HG03457 (cell line): ENCODE results near the gene MGLL.

Experiments used
- ATAC-seq: cut with Tn5 transposase; IDR thresholded peaks from one replicate; pipeline ENCODE4 v1.9.1; 2021; ENCODE audit warnings: moderate number of reproducible peaks; ENCODE audit not compliant: unreplicated experiment

Gene MGLL

GRCh38 chr3:127743351-127744252, 78.7 kb downstream of the MGLL start:
- ATAC-seq, result no peak

- no peak for ATAC-seq
Measured at GRCh38 chr3:127742580-127742979, 79.7 kb downstream of the MGLL start.

- no peak for ATAC-seq
Measured at GRCh38 chr3:127741690-127742089, 80.6 kb downstream of the MGLL start.

- no peak for ATAC-seq
Measured at GRCh38 chr3:127741246-127741645, 81.1 kb downstream of the MGLL start.

- no peak for ATAC-seq
Measured at GRCh38 chr3:127740136-127740915, 82.0 kb downstream of the MGLL start.

GRCh38 chr3:127739347-127740135, 82.8 kb downstream of the MGLL start:
- ATAC-seq, result no peak

GRCh38 chr3:127738192-127738840, 84.0 kb downstream of the MGLL start:
- no peak for ATAC-seq

GRCh38 chr3:127736801-127737539, 85.3 kb downstream of the MGLL start:
- ATAC-seq, result no peak

- ATAC-seq, result peak; percentile 52
Measured at GRCh38 chr3:127735767-127736693, 86.3 kb downstream of the MGLL start.

- ATAC-seq, result no peak
Measured at GRCh38 chr3:127734754-127735473, 87.4 kb downstream of the MGLL start.

GRCh38 chr3:127734181-127734720, 88.1 kb downstream of the MGLL start:
- ATAC-seq, result no peak

GRCh38 chr3:127733781-127734180, 88.5 kb downstream of the MGLL start:
- ATAC-seq, result no peak

GRCh38 chr3:127732879-127733350, 89.4 kb downstream of the MGLL start:
- ATAC-seq, result no peak

GRCh38 chr3:127732303-127732702, 90.0 kb downstream of the MGLL start:
- ATAC-seq, result no peak

GRCh38 chr3:127731546-127732289, 90.6 kb downstream of the MGLL start:
- ATAC-seq, result no peak

- ATAC-seq, result no peak
Measured at GRCh38 chr3:127730666-127731295, 91.5 kb downstream of the MGLL start.

- no peak for ATAC-seq
Measured at GRCh38 chr3:127730171-127730570, 92.1 kb downstream of the MGLL start.
